Stimulated activated naive B cell treated with anti-CD40 and anti-IgM and Interleukin-4, amounts not matched to agents 10 μg/mL and 1 μg/mL and 100 μg/mL, for 72 hours (primary cell): Measurements from ENCODE around the gene GATA1.

Source experiments
- ATAC-seq, 2 donors: fragments of 150-1000 bp; cut with Tn5 transposase; replicated peaks; 2 replicates each; pipeline ENCODE4 v1.10.0; 2021; ENCODE audit warnings: moderate library complexity in 1 of 2
- DNase-seq: peaks from one replicate; pipeline ENCODE4 v3.0.0; 2021
- H3K27ac Mint-ChIP-seq: one replicate; pipeline ENCODE4 v1.8.0; 2022; ENCODE audit warnings: mild to moderate bottlenecking, mixed read lengths
- H3K27me3 Mint-ChIP-seq, 2 donors: one replicate each; pipeline ENCODE4 v1.8.0; 2022; ENCODE audit warnings: mixed read lengths in 2 of 2
- H3K36me3 Mint-ChIP-seq, 2 donors: one replicate each; pipeline ENCODE4 v1.8.0; 2022; ENCODE audit warnings: mixed read lengths in 2 of 2, mild to moderate bottlenecking in 1 of 2
- H3K4me1 Mint-ChIP-seq, 2 donors: one replicate each; pipeline ENCODE4 v1.8.0; 2022; ENCODE audit warnings: mixed read lengths in 2 of 2, mild to moderate bottlenecking in 1 of 2
- H3K4me3 Mint-ChIP-seq, 2 donors: one replicate each; pipeline ENCODE4 v1.8.0; 2022; ENCODE audit warnings: mild to moderate bottlenecking in 2 of 2, mixed read lengths in 2 of 2, moderate library complexity in 1 of 2
- H3K9me3 Mint-ChIP-seq, 2 donors: one replicate each; pipeline ENCODE4 v1.8.0; 2022; ENCODE audit warnings: mixed read lengths in 2 of 2, mild to moderate bottlenecking in 1 of 2

Gene GATA1

GRCh38 chrX:48770296-48770695 is 16.1 kb upstream of the GATA1 start:
- no peak for ATAC-seq
- no peaks in the 10 kb centered on the region for H3K9me3 Mint-ChIP-seq

GRCh38 chrX:48772602-48773001 is 13.8 kb upstream of the GATA1 start:
- Mint-ChIP-seq H3K27me3 (peaks cover 24 to 30% of the 10 kb centered on the region in 2 donors), H3K36me3 (no peaks in the 10 kb centered on the region), H3K27ac (no peak overlapping the region), H3K4me3 (no peak overlapping the region), H3K4me1 (no peaks in the 10 kb centered on the region), H3K9me3 (no peaks in the 10 kb centered on the region)
- DNase-seq (no peak), ATAC-seq (no peak)

More at GRCh38 chrX:48770296-48770695, 16.1 kb upstream of the GATA1 start:
- Mint-ChIP-seq H3K27me3 (peaks cover 11 to 13% of the 10 kb centered on the region in 2 donors), H3K27ac (no peak overlapping the region), H3K4me1 (no peaks in the 10 kb centered on the region), H3K36me3 (no peaks in the 10 kb centered on the region), H3K4me3 (no peak overlapping the region)
- no peak for DNase-seq

- DNase-seq (no peak), ATAC-seq (no peak)
- Mint-ChIP-seq H3K4me3 (no peak overlapping the region), H3K36me3 (no peaks in the 10 kb centered on the region), H3K27ac (no peak overlapping the region), H3K4me1 (no peaks in the 10 kb centered on the region), H3K27me3 (peaks cover 24 to 30% of the 10 kb centered on the region in 2 donors), H3K9me3 (no peaks in the 10 kb centered on the region)
These were observed 9.5 kb upstream of the GATA1 start for GRCh38 chrX:48776818-48777439.

- Mint-ChIP-seq H3K36me3 (no peaks in the 10 kb centered on the region), H3K4me3 (no peak overlapping the region), H3K27ac (no peak overlapping the region), H3K4me1 (no peaks in the 10 kb centered on the region), H3K27me3 (peaks cover 20 to 24% of the 10 kb centered on the region in 2 donors), H3K9me3 (no peaks in the 10 kb centered on the region)
- ATAC-seq (no peak), DNase-seq (no peak)
These were observed 7.0 kb upstream of the GATA1 start for GRCh38 chrX:48779399-48779798.

GRCh38 chrX:48781705-48782104 is 4.7 kb upstream of the GATA1 start:
- Mint-ChIP-seq H3K9me3 (no peaks in the 10 kb centered on the region), H3K27ac (no peak overlapping the region), H3K27me3 (peaks cover 15 to 20% of the 10 kb centered on the region in 2 donors), H3K36me3 (no peaks in the 10 kb centered on the region), H3K4me3 (no peak overlapping the region), H3K4me1 (no peaks in the 10 kb centered on the region)
- ATAC-seq (no peak), DNase-seq (no peak)

- H3K27me3 Mint-ChIP-seq = peaks cover 15 to 20% of the 10 kb centered on the region in 2 donors
These were observed 4.2 kb upstream of the GATA1 start for GRCh38 chrX:48782216-48782615.

GRCh38 chrX:48782795-48783194 is 3.6 kb upstream of the GATA1 start:
- Mint-ChIP-seq H3K4me3 (no peak overlapping the region), H3K27me3 (peaks cover 16 to 21% of the 10 kb centered on the region in 2 donors), H3K27ac (no peak overlapping the region), H3K36me3 (no peaks in the 10 kb centered on the region), H3K9me3 (no peaks in the 10 kb centered on the region), H3K4me1 (no peaks in the 10 kb centered on the region)
- ATAC-seq = no peak
- DNase-seq = no peak

More at GRCh38 chrX:48782216-48782615, 4.2 kb upstream of the GATA1 start:
- Mint-ChIP-seq H3K9me3 (no peaks in the 10 kb centered on the region), H3K36me3 (no peaks in the 10 kb centered on the region), H3K4me1 (no peaks in the 10 kb centered on the region), H3K27ac (no peak overlapping the region), H3K4me3 (no peak overlapping the region)
- DNase-seq (no peak), ATAC-seq (no peak)

- Mint-ChIP-seq H3K27ac (no peak overlapping the region), H3K9me3 (no peaks in the 10 kb centered on the region), H3K27me3 (peaks cover 26 to 40% of the 10 kb centered on the region in 2 donors), H3K4me1 (peaks cover 0 to 8% of the 10 kb centered on the region in 2 donors), H3K4me3 (no peak overlapping the region), H3K36me3 (no peaks in the 10 kb centered on the region)
- ATAC-seq (no peak), DNase-seq (no peak)
These were observed 1.7 kb upstream of the GATA1 start for GRCh38 chrX:48784726-48785125.

- Mint-ChIP-seq H3K36me3 (no peaks in the 10 kb centered on the region), H3K27me3 (peaks cover 30 to 41% of the 10 kb centered on the region in 2 donors), H3K9me3 (no peaks in the 10 kb centered on the region), H3K4me1 (peaks cover 0 to 10% of the 10 kb centered on the region in 2 donors), H3K4me3 (no peak overlapping the region), H3K27ac (no peak overlapping the region)
- no peak for ATAC-seq
- no peak for DNase-seq
These were observed 1.2 kb upstream of the GATA1 start for GRCh38 chrX:48785186-48785539.

- no peak for ATAC-seq
- no peak overlapping the region for H3K4me3 Mint-ChIP-seq
- peaks cover 0 to 10% of the 10 kb centered on the region in 2 donors for H3K4me1 Mint-ChIP-seq
- H3K27me3 Mint-ChIP-seq = peaks cover 35 to 41% of the 10 kb centered on the region in 2 donors
- no peaks in the 10 kb centered on the region for H3K9me3 Mint-ChIP-seq
- no peak for DNase-seq
- H3K36me3 Mint-ChIP-seq = no peaks in the 10 kb centered on the region
- no peak overlapping the region for H3K27ac Mint-ChIP-seq
These were observed 713 bp upstream of the GATA1 start for GRCh38 chrX:48785540-48786214.

GRCh38 chrX:48786825-48787504 is 575 bp downstream of the GATA1 start:
- Mint-ChIP-seq H3K9me3 (no peaks in the 10 kb centered on the region), H3K27ac (no peak overlapping the region), H3K4me1 (peaks cover 0 to 10% of the 10 kb centered on the region in 2 donors), H3K36me3 (no peaks in the 10 kb centered on the region), H3K27me3 (peaks cover 35 to 41% of the 10 kb centered on the region in 2 donors), H3K4me3 (no peak overlapping the region)
- DNase-seq (no peak), ATAC-seq (no peak)

- Mint-ChIP-seq H3K27ac (no peak overlapping the region), H3K27me3 (peaks cover 35 to 41% of the 10 kb centered on the region in 2 donors), H3K4me1 (peaks cover 0 to 10% of the 10 kb centered on the region in 2 donors), H3K36me3 (no peaks in the 10 kb centered on the region), H3K4me3 (no peak overlapping the region), H3K9me3 (no peaks in the 10 kb centered on the region)
- ATAC-seq (no peak), DNase-seq (no peak)
These were observed 1.4 kb downstream of the GATA1 start for GRCh38 chrX:48787505-48788443.

GRCh38 chrX:48789366-48790220 is 3.2 kb downstream of the GATA1 start:
- no peak for ATAC-seq
- Mint-ChIP-seq H3K4me3 (no peak overlapping the region), H3K36me3 (no peaks in the 10 kb centered on the region), H3K4me1 (peaks cover 0 to 10% of the 10 kb centered on the region in 2 donors), H3K9me3 (no peaks in the 10 kb centered on the region), H3K27ac (no peak overlapping the region), H3K27me3 (peaks cover 40 to 41% of the 10 kb centered on the region in 2 donors)
- DNase-seq = no peak
